Measurements from ENCODE around the gene ARHGEF3. TPM values are rescaled to one million over a fixed set of nuclear protein-coding genes. Genes with fewer than 3 reads are reported as not detected.
A peak's percentile ranks its signal among the peaks of the same experiment; 100 is the strongest.
"Not testable (repeated sequence)": the region's sequence is repeated elsewhere in the genome, so short reads cannot be mapped to it uniquely, and the experiment has no call there.

The ARHGEF3 gene
- total and polyA plus RNA-seq, 5 donors from 2014 or later = 87.8 to 137 (median 103) TPM

- no peaks in the 10 kb centered on the region for H3K9me3 ChIP-seq (ENCODE audit: control insufficient read depth in 2 of 2, low read length in 2 of 2)
- H3K27ac Mint-ChIP-seq = peak overlapping the region in 1 of 3 donors; percentile 6
- H3K4me1 ChIP-seq (ENCODE audit: control insufficient read depth, insufficient read depth, low read length, poor library complexity, severe bottlenecking) = no peaks in the 10 kb centered on the region
- no peak for DNase-seq
- peaks cover 2 to 16% (median 3%) of the 10 kb centered on the region in 4 donors for H3K4me1 Mint-ChIP-seq
- peaks cover 5% of the 10 kb centered on the region for H3K36me3 Mint-ChIP-seq
- H3K27me3 ChIP-seq (ENCODE audit: control insufficient read depth, insufficient read depth, low read length) = no peaks in the 10 kb centered on the region
- no peaks in the 10 kb centered on the region for H3K36me3 ChIP-seq (ENCODE audit: control insufficient read depth, insufficient read depth, low read length)
- peaks cover 0 to 4% (median 0%) of the 10 kb centered on the region in 7 donors for H3K9me3 Mint-ChIP-seq
- H3K4me3 ChIP-seq (ENCODE audit: low read depth, low read length) = no peak overlapping the region
- no peak overlapping the region for H3K4me3 Mint-ChIP-seq
- no peak overlapping the region for H3K27ac ChIP-seq (ENCODE audit: insufficient read depth, low read length, poor library complexity, severe bottlenecking)
- peak in 1 of 2 donors; percentile 8 for ATAC-seq (ENCODE audit: low read depth in 2 of 2)
- peaks cover 12% of the 10 kb centered on the region for H3K27me3 Mint-ChIP-seq
These were observed 90.4 kb downstream of the ARHGEF3 start for GRCh38 chr3:56711344-56711743.

- H3K4me1 ChIP-seq (ENCODE audit: control insufficient read depth, insufficient read depth, low read length, poor library complexity, severe bottlenecking); H3K36me3 ChIP-seq (ENCODE audit: control insufficient read depth, insufficient read depth, low read length); H3K27me3 ChIP-seq (ENCODE audit: control insufficient read depth, insufficient read depth, low read length); H3K4me3 Mint-ChIP-seq; DNase-seq; ATAC-seq (ENCODE audit: low read depth in 2 of 2); H3K4me3 ChIP-seq (ENCODE audit: low read depth, low read length); H3K27me3 Mint-ChIP-seq; H3K9me3 ChIP-seq (ENCODE audit: control insufficient read depth in 2 of 2, low read length in 2 of 2); H3K9me3 Mint-ChIP-seq; H3K27ac Mint-ChIP-seq; H3K36me3 Mint-ChIP-seq; H3K27ac ChIP-seq (ENCODE audit: insufficient read depth, low read length, poor library complexity, severe bottlenecking): not testable (repeated sequence)
- peaks cover 8 to 19% (median 17%) of the 10 kb centered on the region in 4 donors for H3K4me1 Mint-ChIP-seq
These were observed 94.3 kb downstream of the ARHGEF3 start for GRCh38 chr3:56707412-56707811.

GRCh38 chr3:56706629-56707028, 95.1 kb downstream of the ARHGEF3 start:
- Mint-ChIP-seq H3K9me3 (peaks cover 0 to 2% (median 0%) of the 10 kb centered on the region in 7 donors), H3K4me3 (no peak overlapping the region)

GRCh38 chr3:56704706-56705105, 97.0 kb downstream of the ARHGEF3 start:
- Histone ChIP-seq H3K4me3 (ENCODE audit: low read depth, low read length) (no peak overlapping the region), H3K4me1 (ENCODE audit: control insufficient read depth, insufficient read depth, low read length, poor library complexity, severe bottlenecking) (no peaks in the 10 kb centered on the region), H3K9me3 (ENCODE audit: control insufficient read depth in 2 of 2, low read length in 2 of 2) (no peaks in the 10 kb centered on the region), H3K27ac (ENCODE audit: insufficient read depth, low read length, poor library complexity, severe bottlenecking) (no peak overlapping the region), H3K36me3 (ENCODE audit: control insufficient read depth, insufficient read depth, low read length) (no peaks in the 10 kb centered on the region), H3K27me3 (ENCODE audit: control insufficient read depth, insufficient read depth, low read length) (no peaks in the 10 kb centered on the region)
- Mint-ChIP-seq H3K36me3 (no peaks in the 10 kb centered on the region), H3K27me3 (no peaks in the 10 kb centered on the region), H3K27ac (peak overlapping the region in 2 of 3 donors; percentile 1 to 20), H3K4me3 (peak overlapping the region in 3 of 4 donors; percentile 0 to 1 (median 1)), H3K4me1 (peaks cover 5 to 19% (median 15%) of the 10 kb centered on the region in 4 donors), H3K9me3 (peaks cover 0 to 2% (median 0%) of the 10 kb centered on the region in 7 donors)
- DNase-seq (peak in 1 of 3 donors; percentile 61), ATAC-seq (ENCODE audit: low read depth in 2 of 2) (peak; percentile 65 to 71)

More at GRCh38 chr3:56706629-56707028, 95.1 kb downstream of the ARHGEF3 start:
- Histone ChIP-seq H3K36me3 (ENCODE audit: control insufficient read depth, insufficient read depth, low read length) (no peaks in the 10 kb centered on the region), H3K4me3 (ENCODE audit: low read depth, low read length) (no peak overlapping the region), H3K4me1 (ENCODE audit: control insufficient read depth, insufficient read depth, low read length, poor library complexity, severe bottlenecking) (no peaks in the 10 kb centered on the region), H3K9me3 (ENCODE audit: control insufficient read depth in 2 of 2, low read length in 2 of 2) (no peaks in the 10 kb centered on the region), H3K27ac (ENCODE audit: insufficient read depth, low read length, poor library complexity, severe bottlenecking) (no peak overlapping the region), H3K27me3 (ENCODE audit: control insufficient read depth, insufficient read depth, low read length) (no peaks in the 10 kb centered on the region)
- no peak for ATAC-seq (ENCODE audit: low read depth in 2 of 2)
- no peaks in the 10 kb centered on the region for H3K36me3 Mint-ChIP-seq
- H3K27me3 Mint-ChIP-seq = peaks cover 5% of the 10 kb centered on the region
- DNase-seq = no peak
- no peak overlapping the region for H3K27ac Mint-ChIP-seq
- H3K4me1 Mint-ChIP-seq = peaks cover 8 to 22% (median 18%) of the 10 kb centered on the region in 4 donors

GRCh38 chr3:56702490-56703315, 99.0 kb downstream of the ARHGEF3 start:
- Histone ChIP-seq H3K9me3 (ENCODE audit: control insufficient read depth in 2 of 2, low read length in 2 of 2) (no peaks in the 10 kb centered on the region), H3K4me1 (ENCODE audit: control insufficient read depth, insufficient read depth, low read length, poor library complexity, severe bottlenecking) (no peaks in the 10 kb centered on the region), H3K27me3 (ENCODE audit: control insufficient read depth, insufficient read depth, low read length) (no peaks in the 10 kb centered on the region), H3K4me3 (ENCODE audit: low read depth, low read length) (no peak overlapping the region), H3K27ac (ENCODE audit: insufficient read depth, low read length, poor library complexity, severe bottlenecking) (no peak overlapping the region), H3K36me3 (ENCODE audit: control insufficient read depth, insufficient read depth, low read length) (no peaks in the 10 kb centered on the region)
- peaks cover 5 to 19% (median 15%) of the 10 kb centered on the region in 4 donors for H3K4me1 Mint-ChIP-seq
- H3K36me3 Mint-ChIP-seq = no peaks in the 10 kb centered on the region
- DNase-seq (peak; percentile 46 to 82 (median 74)), ATAC-seq (ENCODE audit: low read depth in 2 of 2) (peak; percentile 60 to 67)
- no peak overlapping the region for H3K4me3 Mint-ChIP-seq
- peaks cover 0 to 2% (median 0%) of the 10 kb centered on the region in 7 donors for H3K9me3 Mint-ChIP-seq
- peak overlapping the region in 1 of 3 donors; percentile 3 for H3K27ac Mint-ChIP-seq
- no peaks in the 10 kb centered on the region for H3K27me3 Mint-ChIP-seq

GRCh38 chr3:56700151-56700550, 101.6 kb downstream of the ARHGEF3 start:
- ATAC-seq (ENCODE audit: low read depth in 2 of 2) (no peak), DNase-seq (no peak)
- Histone ChIP-seq H3K9me3 (ENCODE audit: control insufficient read depth in 2 of 2, low read length in 2 of 2) (no peaks in the 10 kb centered on the region), H3K27ac (ENCODE audit: insufficient read depth, low read length, poor library complexity, severe bottlenecking) (no peak overlapping the region), H3K4me3 (ENCODE audit: low read depth, low read length) (no peak overlapping the region), H3K4me1 (ENCODE audit: control insufficient read depth, insufficient read depth, low read length, poor library complexity, severe bottlenecking) (peaks cover 11% of the 10 kb centered on the region), H3K36me3 (ENCODE audit: control insufficient read depth, insufficient read depth, low read length) (no peaks in the 10 kb centered on the region), H3K27me3 (ENCODE audit: control insufficient read depth, insufficient read depth, low read length) (no peaks in the 10 kb centered on the region)
- no peak overlapping the region for H3K4me3 Mint-ChIP-seq
- no peaks in the 10 kb centered on the region for H3K36me3 Mint-ChIP-seq
- peaks cover 0 to 2% (median 0%) of the 10 kb centered on the region in 7 donors for H3K9me3 Mint-ChIP-seq
- peak overlapping the region in 1 of 3 donors; percentile 8 for H3K27ac Mint-ChIP-seq
- H3K4me1 Mint-ChIP-seq = peaks cover 18 to 32% (median 26%) of the 10 kb centered on the region in 4 donors
- no peaks in the 10 kb centered on the region for H3K27me3 Mint-ChIP-seq

GRCh38 chr3:56694867-56695683, 106.7 kb downstream of the ARHGEF3 start:
- H3K27ac Mint-ChIP-seq = peak overlapping the region; percentile 62 to 83 (median 82)
- H3K27me3 Mint-ChIP-seq = no peaks in the 10 kb centered on the region
- H3K36me3 Mint-ChIP-seq = no peaks in the 10 kb centered on the region
- peak overlapping the region; percentile 34 to 58 (median 42) for H3K4me3 Mint-ChIP-seq
- Histone ChIP-seq H3K27me3 (ENCODE audit: control insufficient read depth, insufficient read depth, low read length) (no peaks in the 10 kb centered on the region), H3K27ac (ENCODE audit: insufficient read depth, low read length, poor library complexity, severe bottlenecking) (peak overlapping the region; percentile 6), H3K36me3 (ENCODE audit: control insufficient read depth, insufficient read depth, low read length) (no peaks in the 10 kb centered on the region), H3K4me1 (ENCODE audit: control insufficient read depth, insufficient read depth, low read length, poor library complexity, severe bottlenecking) (peaks cover 38% of the 10 kb centered on the region), H3K4me3 (ENCODE audit: low read depth, low read length) (peak overlapping the region; percentile 39), H3K9me3 (ENCODE audit: control insufficient read depth in 2 of 2, low read length in 2 of 2) (no peaks in the 10 kb centered on the region)
- H3K4me1 Mint-ChIP-seq = peaks cover 31 to 46% (median 37%) of the 10 kb centered on the region in 4 donors
- peak in 2 of 3 donors; percentile 39 to 58 for DNase-seq
- no peaks in the 10 kb centered on the region for H3K9me3 Mint-ChIP-seq
- peak; percentile 39 to 41 for ATAC-seq (ENCODE audit: low read depth in 2 of 2)
